ENCODE measurements around the gene PLN.

The PLN gene

DNA sequence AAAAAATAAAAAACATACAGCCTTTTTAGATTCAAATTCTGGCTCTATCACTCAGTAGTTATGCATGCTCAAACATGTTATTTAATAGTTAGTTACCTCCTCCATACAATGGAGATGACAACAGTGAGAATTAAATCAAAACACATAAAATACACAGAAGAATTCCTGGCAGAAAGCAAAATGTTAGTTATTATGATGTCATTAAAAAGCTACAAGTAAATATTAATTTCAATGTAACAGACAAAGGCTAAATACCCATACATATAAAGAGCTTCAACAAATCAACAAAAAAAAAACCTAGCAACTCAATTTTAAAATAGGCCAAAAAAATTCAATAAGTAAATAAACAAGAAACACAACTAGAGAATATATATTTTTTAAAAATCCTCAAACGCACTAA lies 21.4 kb downstream of the PLN start:
- TF ChIP-seq, protein P1, sequence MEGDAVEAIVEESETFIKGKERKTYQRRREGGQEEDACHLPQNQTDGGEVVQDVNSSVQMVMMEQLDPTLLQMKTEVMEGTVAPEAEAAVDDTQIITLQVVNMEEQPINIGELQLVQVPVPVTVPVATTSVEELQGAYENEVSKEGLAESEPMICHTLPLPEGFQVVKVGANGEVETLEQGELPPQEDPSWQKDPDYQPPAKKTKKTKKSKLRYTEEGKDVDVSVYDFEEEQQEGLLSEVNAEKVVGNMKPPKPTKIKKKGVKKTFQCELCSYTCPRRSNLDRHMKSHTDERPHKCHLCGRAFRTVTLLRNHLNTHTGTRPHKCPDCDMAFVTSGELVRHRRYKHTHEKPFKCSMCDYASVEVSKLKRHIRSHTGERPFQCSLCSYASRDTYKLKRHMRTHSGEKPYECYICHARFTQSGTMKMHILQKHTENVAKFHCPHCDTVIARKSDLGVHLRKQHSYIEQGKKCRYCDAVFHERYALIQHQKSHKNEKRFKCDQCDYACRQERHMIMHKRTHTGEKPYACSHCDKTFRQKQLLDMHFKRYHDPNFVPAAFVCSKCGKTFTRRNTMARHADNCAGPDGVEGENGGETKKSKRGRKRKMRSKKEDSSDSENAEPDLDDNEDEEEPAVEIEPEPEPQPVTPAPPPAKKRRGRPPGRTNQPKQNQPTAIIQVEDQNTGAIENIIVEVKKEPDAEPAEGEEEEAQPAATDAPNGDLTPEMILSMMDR (IDR thresholded peaks at IDR 0.05; ENCODE audit: control insufficient read depth, insufficient read depth, low read depth, low read length, missing control alignments) = no peak
- DNase-seq (ENCODE audit: low read depth) = no peak
- no peak overlapping the region for H3K4me3 ChIP-seq (ENCODE audit: control insufficient read depth, low read depth, low read length)

DNA sequence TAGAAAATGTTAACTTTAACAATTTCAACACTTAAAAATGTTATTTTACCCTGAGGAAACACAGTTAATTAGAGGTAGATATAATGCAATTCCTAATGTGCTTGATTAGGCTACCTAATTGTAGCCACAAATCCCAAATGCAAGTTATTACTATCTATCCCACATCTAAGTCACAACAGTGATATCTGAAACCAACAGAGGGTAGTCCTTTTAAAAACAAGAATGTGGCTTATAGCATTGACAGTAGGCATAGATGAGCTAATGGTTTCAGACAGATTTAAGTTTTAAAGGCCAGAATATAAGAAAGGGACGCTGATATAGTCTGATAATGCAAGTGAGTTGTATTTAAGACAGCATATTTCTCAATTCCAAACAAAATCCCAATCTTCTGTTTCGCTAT lies 23.0 kb downstream of the PLN start:
- H3K4me3 ChIP-seq (ENCODE audit: control insufficient read depth, low read depth, low read length) = no peak overlapping the region
- no peak for DNase-seq (ENCODE audit: low read depth)
- TF ChIP-seq, protein P1 (IDR thresholded peaks at IDR 0.05; ENCODE audit: control insufficient read depth, insufficient read depth, low read depth, low read length, missing control alignments) = no peak

DNA sequence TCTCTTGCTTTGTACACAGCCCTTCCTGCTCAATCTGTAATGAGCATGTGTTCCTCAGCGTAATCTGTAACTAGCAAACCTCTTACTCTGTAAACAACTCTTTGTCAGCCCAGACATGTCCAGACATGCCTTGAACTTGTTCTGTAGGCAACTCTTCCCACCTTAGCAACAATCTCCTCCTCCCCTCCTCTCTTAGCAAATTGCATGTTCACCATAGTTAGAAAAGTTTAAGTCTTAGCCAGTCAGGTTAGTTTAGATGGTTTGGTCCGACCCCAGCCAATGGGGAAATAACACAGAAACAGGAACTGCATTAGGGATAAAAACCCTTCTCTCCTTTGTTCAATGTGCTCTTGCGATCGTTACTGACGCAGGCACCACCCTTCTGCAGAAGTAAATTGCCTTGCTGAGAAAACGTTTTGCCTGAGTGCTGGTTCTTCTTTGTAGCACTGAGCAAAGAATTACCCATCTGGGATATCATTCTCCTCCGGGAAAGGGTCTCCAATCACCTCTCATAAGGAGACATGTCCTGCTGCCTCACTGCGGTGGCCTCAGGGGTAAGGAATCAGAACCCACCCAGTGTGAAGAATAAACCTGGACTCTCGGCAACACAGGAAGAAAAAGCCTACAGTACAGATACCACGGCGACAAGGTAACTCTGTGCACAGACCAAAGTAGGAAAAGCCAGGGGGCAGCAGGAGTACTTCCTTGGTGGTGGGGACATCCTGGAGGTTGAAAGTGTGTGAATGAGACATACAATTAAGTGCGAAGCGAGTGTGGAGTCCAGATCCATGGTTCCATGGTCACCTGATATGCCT lies 26.2 kb downstream of the PLN start:
- H3K4me3 ChIP-seq (ENCODE audit: control insufficient read depth, low read depth, low read length) = no peak overlapping the region
- TF ChIP-seq, protein P1 (IDR thresholded peaks at IDR 0.05; ENCODE audit: control insufficient read depth, insufficient read depth, low read depth, low read length, missing control alignments) = no peak
- no peak for DNase-seq (ENCODE audit: low read depth)

DNA sequence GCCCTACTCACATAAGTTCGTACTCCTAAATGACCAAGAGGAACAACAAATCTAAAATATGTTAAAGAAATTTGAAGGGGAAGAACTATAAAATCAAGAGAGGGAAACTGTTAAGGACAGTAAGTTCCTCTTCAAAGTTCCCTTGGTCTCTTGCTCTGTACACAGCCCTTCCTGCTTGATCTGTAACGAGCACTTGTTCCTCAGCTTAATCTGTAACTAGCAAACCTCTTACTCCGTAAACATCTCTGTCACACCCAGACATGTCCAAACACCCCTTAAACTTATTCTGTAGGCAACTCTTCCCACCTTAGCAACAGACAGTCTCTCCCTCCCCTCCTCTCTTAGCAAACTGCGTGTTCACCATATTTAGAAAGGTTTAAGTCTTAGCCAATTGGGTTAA lies 29.9 kb downstream of the PLN start:
- H3K4me3 ChIP-seq (ENCODE audit: control insufficient read depth, low read depth, low read length) = no peak overlapping the region
- TF ChIP-seq, protein P1 (IDR thresholded peaks at IDR 0.05; ENCODE audit: control insufficient read depth, insufficient read depth, low read depth, low read length, missing control alignments) = no peak

DNA sequence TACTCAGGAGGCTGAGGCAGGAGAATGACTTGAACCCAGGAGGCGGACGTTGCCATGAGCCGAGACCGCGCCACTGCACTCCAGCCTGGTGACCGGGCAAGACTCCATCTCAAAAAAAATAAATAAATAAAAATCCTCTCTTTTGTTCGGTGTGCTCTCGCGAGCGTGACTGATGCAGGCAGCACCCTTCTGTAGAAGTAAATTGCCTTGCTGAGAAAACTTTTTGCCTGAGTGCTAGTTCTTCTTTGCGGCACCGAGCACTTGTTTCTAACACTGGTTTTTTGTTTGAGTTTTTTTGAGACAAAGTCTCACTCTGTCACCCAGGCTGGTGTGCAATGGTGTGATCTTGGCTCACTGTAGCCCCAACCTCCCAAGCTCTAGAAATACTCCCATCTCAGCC lies 30.5 kb downstream of the PLN start:
- DNase-seq (ENCODE audit: low read depth) = no peak
- TF ChIP-seq, protein P1 (IDR thresholded peaks at IDR 0.05; ENCODE audit: control insufficient read depth, insufficient read depth, low read depth, low read length, missing control alignments) = no peak
- H3K4me3 ChIP-seq (ENCODE audit: control insufficient read depth, low read depth, low read length) = no peak overlapping the region

More for the DNA sequence above, 29.9 kb downstream of the PLN start:
- no peak for DNase-seq (ENCODE audit: low read depth)

DNA sequence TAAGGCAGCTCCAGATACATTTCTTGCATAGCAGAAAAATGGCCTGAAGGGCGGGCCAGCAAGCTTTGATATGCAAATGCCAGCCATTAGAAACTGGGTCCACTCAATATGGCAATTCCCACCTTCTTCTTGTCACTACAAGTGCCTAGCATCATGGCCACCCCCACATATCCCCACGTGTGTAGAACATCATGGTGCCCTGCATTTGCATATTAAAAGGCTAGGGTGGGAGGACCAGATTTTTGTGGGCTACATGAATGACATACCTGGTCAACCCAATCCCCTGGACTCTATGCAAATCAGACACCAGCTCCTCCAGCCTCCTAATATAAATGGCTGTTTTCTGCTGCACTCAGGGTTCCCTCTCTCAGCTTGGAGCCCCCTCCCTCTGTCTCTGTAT lies 31.7 kb downstream of the PLN start:
- TF ChIP-seq, protein P1 (IDR thresholded peaks at IDR 0.05; ENCODE audit: control insufficient read depth, insufficient read depth, low read depth, low read length, missing control alignments) = no peak
- no peak overlapping the region for H3K4me3 ChIP-seq (ENCODE audit: control insufficient read depth, low read depth, low read length)
- DNase-seq (ENCODE audit: low read depth) = no peak
